NOMO-1 treated with DMSO at 0.1 percent for 48 hours (cell line): ENCODE data around the gene LTF.

Experiments used
- DNase-seq: peaks from one replicate; lab custom pipeline; 2025; ENCODE audit not compliant: unreplicated experiment; lab: John Stamatoyannopoulos, UW

The LTF gene

GRCh38 chr3:46470831-46471230, 6.1 kb upstream of the LTF start:
- DNase-seq = no peak

- DNase-seq = peak; percentile 54
Observed at GRCh38 chr3:46469680-46470357, 5.1 kb upstream of the LTF start.

- no peak for DNase-seq
Observed at GRCh38 chr3:46468753-46469600, 4.3 kb upstream of the LTF start.

- no peak for DNase-seq
Observed at GRCh38 chr3:46467562-46467961, 2.9 kb upstream of the LTF start.

GRCh38 chr3:46466871-46467403, 2.2 kb upstream of the LTF start:
- no peak for DNase-seq

- DNase-seq = no peak
Observed at GRCh38 chr3:46466273-46466672, 1.6 kb upstream of the LTF start.

GRCh38 chr3:46465196-46465520, 453 bp upstream of the LTF start:
- no peak for DNase-seq

GRCh38 chr3:46463868-46464241, 850 bp downstream of the LTF start:
- DNase-seq = no peak

GRCh38 chr3:46463120-46463867, 1.4 kb downstream of the LTF start:
- DNase-seq = no peak

- no peak for DNase-seq
Observed at GRCh38 chr3:46462511-46462910, 2.2 kb downstream of the LTF start.

- DNase-seq = peak; percentile 68
Observed at GRCh38 chr3:46462111-46462510, 2.6 kb downstream of the LTF start.

- DNase-seq = no peak
Observed at GRCh38 chr3:46460051-46460450, 4.7 kb downstream of the LTF start.

- no peak for DNase-seq
Observed at GRCh38 chr3:46456118-46456517, 8.6 kb downstream of the LTF start.

- DNase-seq = no peak
Observed at GRCh38 chr3:46455231-46456115, 9.2 kb downstream of the LTF start.

GRCh38 chr3:46454606-46455005, 10.1 kb downstream of the LTF start:
- no peak for DNase-seq

GRCh38 chr3:46454209-46454595, 10.5 kb downstream of the LTF start:
- DNase-seq = no peak

- DNase-seq = no peak
Observed at GRCh38 chr3:46453526-46454208, 11.0 kb downstream of the LTF start.

- DNase-seq = no peak
Observed at GRCh38 chr3:46449755-46450552, 14.8 kb downstream of the LTF start.

- DNase-seq = no peak
Observed at GRCh38 chr3:46448721-46449120, 16.0 kb downstream of the LTF start.
